Large intestine (tissue), 3 donors: Measurements from ENCODE around the gene WDR70. TPM values are rescaled to one million over a fixed set of nuclear protein-coding genes. Genes with fewer than 3 reads are reported as not detected.

Experiments used
- DNase-seq, 2 donors: peaks; one replicate each; pipeline versions ENCODE4 v3.0.0 to v3.0.0-alpha.2; 2013
- H3K27ac ChIP-seq: one replicate; pipeline ENCODE4 v1.5.1; 2013; ENCODE audit warnings: low read length
- H3K27me3 ChIP-seq: 2 replicates; pipeline ENCODE4 v1.6.1; 2013; ENCODE audit warnings: low read length; ENCODE audit not compliant: control insufficient read depth, insufficient read depth
- H3K36me3 ChIP-seq: 2 replicates; pipeline ENCODE4 v1.6.1; 2013; ENCODE audit warnings: low read length; ENCODE audit not compliant: control insufficient read depth, insufficient read depth
- H3K4me1 ChIP-seq: one replicate; pipeline ENCODE4 v1.6.1; 2013; ENCODE audit warnings: low read length; ENCODE audit not compliant: control insufficient read depth, insufficient read depth
- H3K4me3 ChIP-seq: one replicate; pipeline ENCODE4 v1.5.1; 2013; ENCODE audit warnings: low read length
- H3K9me3 ChIP-seq: one replicate; pipeline ENCODE4 v1.6.1; 2013; ENCODE audit warnings: mild to moderate bottlenecking, low read depth, low read length, moderate library complexity; ENCODE audit not compliant: control insufficient read depth
- WGBS: methylation state at CpG from one replicate; pipeline ENCODE4 v1.1.5; 2013; ENCODE audit warnings: low lambda C conversion rate; ENCODE audit not compliant: insufficient coverage; 5-methylcytosine and 5-hydroxymethylcytosine counted together
- polyA plus RNA-seq: library from polyadenylated mRNA; unstranded; fragments of 120-200 nt; gene quantifications from one replicate; pipeline ENCODE4 v1.2.1, GENCODE V29; 2013

Gene WDR70
- polyA plus RNA-seq, 1 donor = 27.7 TPM

DNA sequence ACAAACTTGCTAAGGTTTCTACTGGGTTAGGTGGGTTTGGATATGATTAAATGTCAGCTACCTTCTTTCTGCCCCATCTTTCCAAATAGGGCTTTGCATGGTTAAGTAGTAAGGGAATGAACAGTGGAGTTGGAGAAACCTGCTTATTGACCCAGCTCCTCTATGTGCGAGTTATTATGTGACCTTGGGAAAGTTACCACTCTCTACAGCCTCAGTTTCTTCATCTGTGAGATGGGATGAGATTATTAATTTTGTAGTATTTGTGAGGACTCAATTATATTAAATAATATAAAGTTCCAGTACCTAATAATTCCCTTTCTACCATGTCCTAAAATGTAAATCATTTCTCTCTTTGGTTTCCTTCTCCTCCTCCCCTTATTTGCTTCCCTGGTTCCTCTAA lies 337.3 kb downstream of the WDR70 start:
- no peak overlapping the region for H3K27ac ChIP-seq
- no peaks in the 10 kb centered on the region for H3K9me3 ChIP-seq
- WGBS = no CpG with 5 or more reads among the region's 1 CpG
- no peak overlapping the region for H3K4me3 ChIP-seq
- no peaks in the 10 kb centered on the region for H3K36me3 ChIP-seq
- no peak for DNase-seq
- peaks cover 20% of the 10 kb centered on the region for H3K4me1 ChIP-seq
- no peaks in the 10 kb centered on the region for H3K27me3 ChIP-seq

DNA sequence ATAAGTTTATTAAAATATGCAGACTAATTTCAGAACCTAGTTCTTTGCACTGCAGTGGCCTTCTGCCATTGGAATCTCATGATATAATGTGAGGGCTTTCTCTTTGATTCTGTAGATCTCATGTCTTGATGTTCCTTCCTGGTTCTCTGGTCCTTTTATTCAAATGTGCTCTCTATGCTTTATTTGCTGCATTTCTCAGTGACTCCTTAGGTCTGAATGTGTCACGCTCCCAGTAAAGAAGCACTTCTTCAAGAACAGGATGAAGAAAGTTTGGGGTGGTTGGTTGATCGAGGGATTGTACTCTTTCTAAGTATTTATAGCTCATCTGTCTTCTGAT lies 338.1 kb downstream of the WDR70 start:
- Histone ChIP-seq H3K9me3 (no peaks in the 10 kb centered on the region), H3K4me3 (no peak overlapping the region), H3K36me3 (no peaks in the 10 kb centered on the region), H3K4me1 (peaks cover 20% of the 10 kb centered on the region), H3K27me3 (no peaks in the 10 kb centered on the region), H3K27ac (peak overlapping the region; percentile 42)
- DNase-seq = no peak
- 0% methylated on average over 1 of the region's 2 CpGs for WGBS

DNA sequence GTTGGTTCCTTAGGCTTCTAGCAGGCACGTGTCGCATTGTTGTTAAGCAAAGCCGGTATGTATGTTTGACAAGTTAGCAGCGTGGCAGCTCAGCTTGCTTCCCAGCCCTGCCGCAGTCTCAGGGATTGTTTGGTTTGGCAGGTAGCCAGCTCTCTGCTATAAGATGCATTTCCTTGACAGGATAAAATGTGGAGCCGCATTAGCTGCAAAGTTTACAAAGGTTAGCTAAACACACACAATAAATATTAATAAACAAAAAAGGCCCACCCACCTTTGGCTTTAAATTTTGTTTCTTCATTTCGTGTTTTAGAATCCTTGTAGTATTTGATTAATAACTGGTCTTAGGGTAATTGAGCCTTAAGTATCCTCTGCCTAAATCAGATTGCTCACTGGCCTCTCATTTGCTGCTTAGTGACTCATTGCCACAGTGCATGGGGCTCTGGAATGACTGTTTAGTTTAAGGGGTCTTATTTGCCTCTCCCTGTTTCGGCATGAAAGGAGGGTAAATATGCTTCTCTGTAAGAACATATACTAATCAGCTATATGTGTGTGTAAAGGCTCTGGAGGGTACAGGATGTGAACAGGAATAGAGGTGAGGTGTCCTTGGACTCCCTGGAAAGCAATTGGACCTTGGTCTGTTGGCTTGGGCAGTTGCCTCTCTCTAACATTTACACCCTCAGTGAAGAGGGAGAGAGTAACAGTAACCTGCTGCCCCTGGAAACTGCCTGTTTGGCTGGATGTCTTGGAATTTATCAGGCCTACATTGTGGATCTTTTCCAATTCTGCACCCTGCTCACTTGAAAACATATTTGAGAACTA lies 338.7 kb downstream of the WDR70 start:
- Histone ChIP-seq H3K4me1 (peaks cover 20% of the 10 kb centered on the region), H3K9me3 (no peaks in the 10 kb centered on the region), H3K4me3 (no peak overlapping the region), H3K36me3 (no peaks in the 10 kb centered on the region), H3K27me3 (no peaks in the 10 kb centered on the region), H3K27ac (peak overlapping the region; percentile 47)
- DNase-seq = peak; percentile 84 to 93
- 24% methylated on average over 2 of the region's 8 CpGs for WGBS

DNA sequence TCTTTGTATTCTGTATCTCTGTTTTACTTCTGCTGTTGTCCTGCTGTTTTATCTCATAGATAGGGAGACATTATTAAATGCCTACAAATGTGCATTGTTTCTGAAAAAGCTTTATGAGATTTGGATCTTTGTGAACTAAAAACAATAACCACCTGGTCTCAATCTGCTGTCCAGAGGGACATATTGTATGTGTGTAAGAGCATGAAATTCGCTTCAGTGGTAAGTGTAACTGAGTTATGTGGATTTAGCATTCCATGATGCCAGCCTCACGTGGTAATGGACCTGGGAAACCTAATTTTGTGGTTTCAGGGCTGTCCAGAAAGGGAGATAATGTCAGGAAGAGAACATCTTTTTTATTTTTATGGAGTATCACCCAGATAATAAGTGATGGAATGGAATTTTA lies 341.4 kb downstream of the WDR70 start:
- no peaks in the 10 kb centered on the region for H3K9me3 ChIP-seq
- H3K4me1 ChIP-seq = peaks cover 20% of the 10 kb centered on the region
- no peak overlapping the region for H3K27ac ChIP-seq
- 100% methylated on average over 1 of the region's 2 CpGs for WGBS
- no peaks in the 10 kb centered on the region for H3K36me3 ChIP-seq
- H3K4me3 ChIP-seq = no peak overlapping the region
- DNase-seq = no peak
- no peaks in the 10 kb centered on the region for H3K27me3 ChIP-seq

DNA sequence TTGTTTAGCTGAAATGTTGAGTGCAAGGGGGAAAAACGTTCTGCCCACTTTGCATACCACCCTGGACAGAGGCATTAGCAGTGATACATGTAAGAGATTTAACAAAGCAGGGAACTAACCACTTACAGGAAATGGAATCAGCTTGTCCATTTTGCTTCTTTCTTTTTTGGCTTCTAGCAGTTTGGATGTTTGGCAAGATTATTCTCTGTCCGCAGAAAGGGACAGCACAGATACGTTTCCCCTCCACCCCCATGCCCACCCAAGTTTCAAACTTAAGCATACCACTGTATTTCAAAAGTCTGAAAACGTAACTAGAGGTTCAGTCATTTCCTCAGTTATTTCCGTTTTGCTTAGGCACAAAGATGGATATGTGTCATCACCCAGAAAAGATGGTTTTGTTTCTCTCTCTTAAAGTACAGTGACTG lies 342.3 kb downstream of the WDR70 start:
- H3K4me3 ChIP-seq = no peak overlapping the region
- H3K27me3 ChIP-seq = no peaks in the 10 kb centered on the region
- DNase-seq = no peak
- no CpG with 5 or more reads among the region's 5 CpGs for WGBS
- no peaks in the 10 kb centered on the region for H3K9me3 ChIP-seq
- H3K4me1 ChIP-seq = peaks cover 20% of the 10 kb centered on the region
- no peaks in the 10 kb centered on the region for H3K36me3 ChIP-seq
- no peak overlapping the region for H3K27ac ChIP-seq

DNA sequence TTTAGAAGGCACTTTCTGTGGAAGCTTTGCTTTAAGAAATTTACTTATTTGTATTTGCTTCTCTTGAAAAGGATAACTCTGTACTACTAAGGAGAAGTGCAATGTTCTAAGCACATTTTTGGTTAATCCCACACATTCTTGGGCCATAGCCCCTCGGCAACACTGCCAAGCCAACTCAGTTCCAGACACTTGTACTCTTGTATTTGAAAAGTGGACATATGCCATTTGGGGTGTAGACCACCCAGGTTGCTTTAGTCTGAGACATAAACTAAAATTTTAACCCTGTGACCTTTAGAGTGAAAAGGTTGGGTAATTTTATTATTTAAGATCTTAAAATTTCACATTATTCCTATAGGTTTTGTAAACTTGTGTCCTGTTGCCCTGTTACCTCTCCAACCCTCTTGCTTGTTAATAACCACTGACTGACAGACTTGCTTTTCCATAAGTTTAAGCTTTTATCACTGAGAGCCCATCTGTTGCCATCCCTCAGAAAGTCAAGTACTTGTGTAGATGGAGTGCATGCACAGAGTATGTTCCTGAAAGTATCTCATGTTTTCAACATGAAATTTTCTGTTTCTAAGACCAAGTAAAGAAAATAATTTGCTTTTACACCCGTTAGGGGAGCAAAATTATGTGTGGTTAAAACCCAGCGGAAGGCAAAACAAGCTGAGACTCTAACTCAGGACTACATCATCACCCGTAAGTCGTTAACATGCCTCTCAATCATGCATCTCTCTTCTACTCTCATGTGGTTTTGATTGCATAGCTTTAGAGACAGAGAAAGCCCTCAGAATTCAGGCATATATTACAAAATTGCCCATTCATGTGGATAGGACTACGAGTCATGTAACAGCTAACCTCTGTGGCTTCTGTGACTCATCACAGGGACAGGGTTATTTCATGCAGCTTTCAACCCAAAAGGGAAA lies 343.4 kb downstream of the WDR70 start:
- 90% methylated on average over 2 of the region's 6 CpGs for WGBS
- no peak for DNase-seq

DNA sequence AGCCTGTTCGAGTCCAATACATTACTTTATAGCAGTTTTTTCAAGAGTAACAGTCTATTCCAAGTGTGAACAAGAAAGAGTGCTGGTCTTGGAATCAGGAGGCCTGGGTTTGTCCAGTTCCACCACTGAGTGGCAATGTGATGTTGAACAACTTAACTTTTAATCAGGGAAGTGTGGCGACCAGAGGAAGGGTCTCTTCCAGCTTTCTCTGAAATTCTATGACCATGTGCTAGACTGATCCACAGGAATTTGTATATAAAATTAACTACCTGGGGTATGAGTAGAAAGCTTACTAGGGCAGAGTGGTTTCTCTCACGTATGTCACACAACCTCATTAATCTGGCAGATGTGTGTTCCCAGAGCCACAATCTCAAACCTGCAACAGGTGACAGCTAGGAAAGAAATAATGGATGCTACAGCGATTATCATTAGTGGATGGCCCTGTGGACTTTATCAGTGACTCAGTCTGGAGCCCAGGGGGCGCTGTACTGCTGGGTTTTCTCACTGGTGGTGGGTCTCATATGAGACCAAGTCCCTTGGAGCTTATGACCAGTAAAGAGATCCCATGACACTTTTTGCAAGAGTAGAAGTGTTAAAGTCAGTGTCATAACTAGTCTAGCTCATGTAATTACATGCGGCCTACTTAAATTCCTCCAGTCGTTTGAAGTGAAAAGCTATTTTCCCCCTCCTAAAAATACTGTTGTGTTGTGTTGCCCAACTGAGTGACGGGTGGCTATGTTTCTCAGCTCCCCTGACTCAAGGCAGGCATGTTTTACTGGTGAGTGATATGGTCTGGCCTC lies 344.2 kb downstream of the WDR70 start:
- Histone ChIP-seq H3K27me3 (no peaks in the 10 kb centered on the region), H3K36me3 (peaks cover 12% of the 10 kb centered on the region), H3K4me1 (peaks cover 4% of the 10 kb centered on the region), H3K4me3 (no peak overlapping the region), H3K9me3 (no peaks in the 10 kb centered on the region), H3K27ac (no peak overlapping the region)
- WGBS = 80% methylated on average over 1 of the region's 8 CpGs
- DNase-seq = no peak

More for the DNA sequence above, 343.4 kb downstream of the WDR70 start:
- no peaks in the 10 kb centered on the region for H3K9me3 ChIP-seq
- no peak overlapping the region for H3K4me3 ChIP-seq
- peaks cover 10% of the 10 kb centered on the region for H3K36me3 ChIP-seq
- H3K27me3 ChIP-seq = no peaks in the 10 kb centered on the region
- H3K27ac ChIP-seq = no peak overlapping the region
- H3K4me1 ChIP-seq = peaks cover 12% of the 10 kb centered on the region

DNA sequence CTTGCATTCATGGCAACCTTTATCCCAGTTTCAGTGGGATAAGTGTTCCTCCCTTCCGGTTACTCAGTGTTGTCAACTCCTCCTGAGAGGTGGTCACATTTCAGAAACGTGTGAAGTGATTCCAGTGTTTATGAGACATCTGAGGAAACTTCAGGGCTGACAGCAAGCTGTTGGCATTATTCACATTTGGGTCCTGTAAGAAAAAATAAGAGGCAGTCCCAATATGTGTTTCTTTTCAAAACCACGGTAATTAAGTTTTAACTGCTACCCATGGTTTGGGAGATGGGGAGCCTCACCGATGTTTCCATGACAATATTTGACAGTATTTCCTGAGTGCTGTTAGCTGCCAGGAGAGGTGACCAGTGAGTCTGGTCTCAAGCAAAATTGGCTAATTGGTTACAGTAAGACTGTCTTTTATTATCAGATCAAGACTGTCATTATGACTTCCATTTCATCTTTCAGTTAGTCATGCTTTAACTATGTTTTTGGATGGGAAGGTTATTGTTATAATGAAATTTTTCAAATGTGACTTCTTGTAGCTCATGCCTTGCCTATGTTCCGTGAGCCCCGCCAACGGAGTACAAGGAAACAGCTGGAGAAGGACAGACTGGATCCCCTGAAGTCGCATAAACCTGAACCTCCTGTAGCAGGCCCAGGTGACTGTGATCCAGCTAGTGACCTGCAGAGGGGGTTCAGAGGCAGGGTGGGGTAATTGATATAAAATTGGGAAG lies 345.4 kb downstream of the WDR70 start:
- Histone ChIP-seq H3K27ac (no peak overlapping the region), H3K4me3 (no peak overlapping the region), H3K27me3 (no peaks in the 10 kb centered on the region), H3K4me1 (no peaks in the 10 kb centered on the region), H3K9me3 (no peaks in the 10 kb centered on the region), H3K36me3 (peaks cover 12% of the 10 kb centered on the region)
- DNase-seq = no peak
- WGBS = 100% methylated on average over 1 of the region's 8 CpGs

DNA sequence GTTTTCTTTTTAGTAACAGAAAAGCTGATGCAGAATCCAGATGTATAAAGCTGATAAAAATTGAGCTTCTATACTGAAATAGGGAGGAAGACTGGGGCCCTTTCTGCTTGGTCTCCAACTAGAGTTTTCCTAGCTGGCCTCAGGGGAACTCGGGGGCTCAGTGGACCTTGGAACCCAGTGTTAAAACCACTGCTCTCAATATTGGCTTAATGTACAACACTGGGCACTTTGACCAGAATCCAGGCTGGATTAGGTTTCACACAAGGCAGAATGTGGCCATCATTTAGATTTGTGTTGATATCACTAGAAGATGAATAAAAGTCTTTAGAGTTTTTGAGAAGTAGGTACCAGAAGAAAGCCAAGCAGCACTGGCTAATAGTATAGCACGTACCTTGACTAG lies 346.1 kb downstream of the WDR70 start:
- H3K36me3 ChIP-seq = peaks cover 12% of the 10 kb centered on the region
- no CpG with 5 or more reads among the region's 2 CpGs for WGBS
- H3K27ac ChIP-seq = no peak overlapping the region
- H3K4me3 ChIP-seq = no peak overlapping the region
- H3K4me1 ChIP-seq = no peaks in the 10 kb centered on the region
- no peaks in the 10 kb centered on the region for H3K9me3 ChIP-seq
- no peaks in the 10 kb centered on the region for H3K27me3 ChIP-seq
- no peak for DNase-seq
